HG03159 (cell line): ENCODE data around the gene ING5.
A peak's percentile ranks its signal among the peaks of the same experiment; 100 is the strongest.
"Not testable (repeated sequence)": the region's sequence is repeated elsewhere in the genome, so short reads cannot be mapped to it uniquely, and the experiment has no call there.

Experiments used
- ATAC-seq: cut with Tn5 transposase; IDR thresholded peaks from one replicate; pipeline ENCODE4 v1.9.1; 2021; ENCODE audit warnings: mild to moderate bottlenecking, moderate library complexity; ENCODE audit not compliant: unreplicated experiment

ING5 gene

GRCh38 chr2:241701399-241702154 lies at the start of gene ING5:
Gene ING5 (plus strand): TSS chr2:241702039. CDS start chr2:241702066, 27 bp downstream.
- ATAC-seq: peak; percentile 62

GRCh38 chr2:241652142-241652541 lies 49.7 kb upstream of the ING5 start:
- no peak for ATAC-seq

GRCh38 chr2:241652722-241653121 lies 49.1 kb upstream of the ING5 start:
- ATAC-seq: no peak

DNA sequence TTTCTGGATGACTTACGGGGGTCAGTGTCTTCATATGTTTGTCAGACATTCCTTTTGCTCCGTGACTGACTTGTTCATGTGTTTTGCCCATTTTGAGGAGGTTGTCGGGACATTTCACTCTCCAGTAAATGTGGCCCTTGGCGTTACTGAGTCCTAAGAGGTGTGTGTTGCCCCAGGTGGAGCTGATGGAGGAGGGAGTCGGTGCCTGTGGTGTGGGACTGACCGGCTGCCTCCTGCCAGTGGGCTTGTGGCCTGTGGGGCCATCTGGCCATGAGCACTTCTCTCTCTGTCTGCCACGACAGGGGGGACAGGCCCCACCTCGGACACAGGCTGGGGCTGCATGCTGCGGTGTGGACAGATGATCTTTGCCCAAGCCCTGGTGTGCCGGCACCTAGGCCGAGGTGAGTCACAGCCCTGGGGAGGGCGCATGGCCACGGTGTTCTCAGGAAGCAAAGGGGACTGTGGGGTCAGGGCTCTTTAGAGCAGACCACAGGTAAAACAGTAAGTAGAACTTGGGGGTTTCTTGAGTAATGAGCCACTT lies 48.6 kb upstream of the ING5 start:
- no peak for ATAC-seq

DNA sequence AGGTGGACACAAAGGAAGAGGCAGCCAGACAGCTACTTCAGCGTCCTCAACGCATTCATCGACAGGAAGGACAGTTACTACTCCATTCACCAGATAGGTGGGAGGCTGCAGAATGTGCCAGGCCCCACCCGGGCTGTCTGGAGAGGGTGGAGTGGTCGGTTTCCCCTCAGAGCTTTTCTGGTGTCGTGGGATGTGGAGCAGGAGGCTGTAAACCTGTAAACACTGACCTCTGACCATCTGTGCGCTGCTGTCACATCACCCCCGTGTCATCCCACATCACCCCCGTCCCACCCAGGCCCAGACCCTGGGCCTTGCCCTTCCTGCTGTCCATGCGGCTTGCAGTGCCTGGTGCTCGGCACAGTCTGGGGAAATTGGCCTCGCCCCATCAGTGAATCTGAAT lies 47.3 kb upstream of the ING5 start:
- ATAC-seq: no peak

GRCh38 chr2:241655516-241656189 lies 46.2 kb upstream of the ING5 start:
- no peak for ATAC-seq

DNA sequence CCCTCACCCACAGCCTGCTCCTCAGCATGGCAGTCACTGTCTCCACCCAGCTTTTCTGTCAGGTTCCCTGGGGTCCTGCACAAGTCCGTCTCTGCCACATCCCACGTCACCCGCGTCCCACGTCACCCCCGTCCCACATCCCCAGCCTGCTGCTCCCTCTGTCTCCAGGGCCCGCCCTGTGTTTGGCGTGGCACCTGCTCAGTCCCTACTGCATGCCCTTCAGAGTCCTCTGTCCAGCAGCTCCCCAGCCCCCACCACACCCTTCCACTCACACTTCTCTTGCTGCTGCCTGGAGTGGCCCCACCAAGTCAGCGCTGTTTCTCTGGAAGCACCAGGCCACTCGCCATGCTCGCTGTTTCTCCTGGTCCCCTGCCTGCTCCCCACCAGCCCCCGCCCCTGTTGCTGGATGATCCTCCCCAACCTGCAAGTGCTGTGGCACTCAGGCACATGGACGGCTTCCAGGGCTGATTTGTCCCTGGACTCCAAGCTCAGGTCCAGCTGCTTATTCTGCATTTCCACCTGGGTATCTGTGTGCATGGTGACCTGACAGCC lies 45.6 kb upstream of the ING5 start:
- ATAC-seq: no peak

DNA sequence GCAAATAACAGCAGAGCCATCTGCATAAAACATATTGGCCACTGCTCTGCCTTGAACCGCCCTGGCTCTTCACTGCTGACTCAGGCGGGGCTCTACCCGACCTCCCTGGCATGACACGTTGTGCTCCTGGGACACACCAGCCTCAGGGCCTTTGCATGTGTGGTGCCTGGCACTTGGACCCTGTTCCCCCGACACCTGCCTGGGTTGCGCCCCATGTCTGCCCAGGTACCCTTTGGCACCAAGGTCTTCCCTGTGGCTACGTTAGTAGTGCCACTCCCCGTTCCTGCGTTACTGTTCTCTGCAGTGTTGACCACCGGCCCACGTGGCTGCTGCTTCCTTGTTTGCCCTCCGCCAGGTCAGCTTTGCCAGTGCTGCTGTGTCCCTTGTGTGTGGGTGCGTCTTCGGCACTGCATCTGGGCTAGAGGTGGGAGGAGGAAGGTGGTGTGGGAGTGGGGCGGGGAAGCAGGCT lies 44.0 kb upstream of the ING5 start:
- no peak for ATAC-seq

DNA sequence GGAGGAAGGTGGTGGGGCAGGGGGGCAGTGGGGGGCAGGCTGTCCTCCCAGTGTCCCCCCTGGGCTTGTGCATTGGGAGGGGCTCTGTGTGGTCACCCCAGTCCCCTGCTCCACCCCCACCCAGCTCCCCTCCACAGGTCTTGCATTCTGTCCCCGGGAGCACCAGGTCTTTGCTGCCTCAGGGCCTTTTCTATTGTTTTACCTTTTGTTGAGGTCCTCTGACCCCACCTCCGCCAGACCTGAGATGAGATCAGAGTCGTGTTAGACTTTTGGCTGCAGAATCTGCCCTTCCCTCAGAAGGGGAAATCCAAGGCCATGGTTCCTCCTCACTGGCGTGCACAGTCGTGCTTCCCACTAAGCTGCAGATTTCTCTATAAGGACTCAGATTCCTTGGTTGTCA lies 43.5 kb upstream of the ING5 start:
- no peak for ATAC-seq

DNA sequence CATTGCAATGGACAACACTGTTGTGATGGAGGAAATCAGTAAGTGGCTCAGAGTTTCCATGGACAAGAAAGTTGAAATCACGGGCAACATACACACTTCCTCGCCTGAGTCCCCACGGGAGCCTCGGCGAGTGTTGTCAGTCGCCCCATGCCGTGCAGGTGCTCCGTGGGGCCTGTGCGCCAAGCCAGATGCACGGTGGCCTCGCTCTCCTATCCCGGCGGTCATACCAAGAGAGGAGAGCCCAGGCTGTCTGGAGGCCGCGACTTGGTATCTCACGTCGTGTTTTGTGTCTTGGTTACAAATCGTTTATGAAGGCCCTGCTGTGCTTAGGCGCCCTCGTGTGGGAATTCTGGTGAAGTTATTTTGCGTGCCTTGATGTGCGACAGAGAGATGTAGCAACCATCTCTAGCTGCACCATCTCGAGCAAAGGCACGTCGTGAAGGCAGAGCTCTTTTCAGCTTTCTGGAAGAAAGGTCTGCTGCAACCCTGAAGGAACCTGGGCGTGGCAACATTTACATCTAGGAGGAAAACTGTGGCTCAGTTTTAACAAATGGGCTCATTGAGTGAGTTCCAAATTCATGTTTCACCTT lies 42.6 kb upstream of the ING5 start:
- ATAC-seq: no peak

GRCh38 chr2:241660593-241661213 lies 41.1 kb upstream of the ING5 start:
- no peak for ATAC-seq

DNA sequence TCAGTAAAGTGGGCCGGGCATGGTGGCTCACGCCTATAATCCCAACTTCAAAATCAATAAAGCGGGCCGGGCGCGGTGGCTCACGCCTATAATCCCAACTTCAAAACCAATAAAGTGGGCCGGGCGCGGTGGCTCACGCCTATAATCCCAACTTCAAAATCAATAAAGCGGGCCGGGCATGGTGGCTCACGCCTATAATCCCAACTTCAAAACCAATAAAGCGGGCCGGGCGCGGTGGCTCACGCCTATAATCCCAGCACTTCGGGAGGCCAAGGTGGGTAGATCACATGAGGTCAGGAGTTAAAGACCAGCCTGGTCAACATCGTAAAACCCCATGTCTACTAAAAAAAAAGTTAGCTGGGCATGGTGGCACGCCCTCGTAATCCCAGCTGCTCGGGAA lies 39.1 kb upstream of the ING5 start:
- ATAC-seq: not testable (repeated sequence)

DNA sequence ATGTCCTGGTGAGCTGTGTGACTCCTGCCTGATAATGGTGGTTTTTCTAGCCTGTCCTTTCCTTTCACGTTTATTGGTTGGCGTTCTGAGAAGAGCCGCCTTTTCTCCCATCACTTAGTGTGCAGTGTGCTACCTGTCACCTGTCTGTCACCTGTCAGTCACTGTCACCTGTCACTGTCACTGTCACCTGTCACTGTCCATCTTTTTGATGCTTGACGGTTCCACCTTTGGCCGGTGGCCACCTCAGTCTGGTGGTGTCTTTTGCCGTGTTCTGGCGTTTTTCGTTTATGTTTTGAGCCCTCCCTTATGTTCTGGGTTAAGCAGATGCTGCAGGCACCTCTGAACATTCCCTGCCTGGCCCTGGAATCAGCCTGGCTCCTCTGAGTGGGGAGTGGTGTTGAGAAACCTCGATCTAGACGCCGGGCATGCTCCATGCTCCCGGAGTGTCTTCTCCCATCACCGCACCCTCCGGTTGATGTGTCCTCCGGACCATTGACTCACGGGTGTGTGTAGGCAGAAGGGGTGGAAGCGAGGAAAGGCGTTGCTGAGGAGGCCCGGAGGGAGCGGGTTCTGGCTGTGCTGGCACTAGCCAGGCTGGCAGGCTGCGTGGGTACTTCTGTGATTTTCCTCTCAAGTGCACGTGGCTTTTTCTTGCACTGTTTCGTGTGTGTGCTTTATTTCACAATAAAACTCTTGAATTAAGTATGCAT lies 36.0 kb upstream of the ING5 start:
- ATAC-seq: no peak

DNA sequence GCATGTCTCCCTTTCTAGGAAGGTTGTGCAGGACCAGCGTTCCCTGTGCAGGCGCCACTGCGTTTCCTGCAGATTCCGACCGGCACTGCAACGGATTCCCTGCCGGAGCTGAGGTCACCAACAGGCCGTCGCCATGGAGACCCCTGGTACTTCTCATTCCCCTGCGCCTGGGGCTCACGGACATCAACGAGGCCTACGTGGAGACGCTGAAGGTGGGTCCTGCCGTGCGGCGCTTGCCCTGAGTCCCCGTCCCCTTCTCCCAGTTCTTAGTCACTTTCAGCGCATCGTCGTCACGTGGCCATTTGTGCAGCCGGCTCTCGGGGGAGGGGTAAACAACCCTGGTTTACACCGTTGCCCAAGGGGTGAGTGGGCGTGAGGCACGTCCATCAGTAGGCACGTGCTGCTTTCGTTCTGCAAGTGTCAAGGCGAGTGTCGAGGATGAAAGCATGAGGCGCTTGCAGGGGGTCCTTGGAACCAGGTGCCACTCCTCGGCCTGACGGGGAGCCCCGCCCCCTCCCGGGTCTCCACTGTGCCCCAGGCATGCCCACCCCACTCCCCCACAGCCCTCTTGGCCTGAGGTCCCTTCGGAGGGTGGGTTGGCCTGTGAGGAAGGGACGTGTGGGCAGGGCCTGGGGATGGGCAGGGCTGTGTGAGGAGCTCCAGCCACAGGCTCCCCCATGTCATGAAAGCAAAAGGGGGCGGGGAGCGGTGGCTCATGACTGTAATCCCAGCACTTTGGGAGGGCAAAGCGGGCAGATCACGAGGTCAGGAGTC lies 35.0 kb upstream of the ING5 start:
- ATAC-seq: no peak

GRCh38 chr2:241668354-241668753 lies 33.5 kb upstream of the ING5 start:
- ATAC-seq: no peak

GRCh38 chr2:241668839-241669238 lies 33.0 kb upstream of the ING5 start:
- ATAC-seq: no peak

DNA sequence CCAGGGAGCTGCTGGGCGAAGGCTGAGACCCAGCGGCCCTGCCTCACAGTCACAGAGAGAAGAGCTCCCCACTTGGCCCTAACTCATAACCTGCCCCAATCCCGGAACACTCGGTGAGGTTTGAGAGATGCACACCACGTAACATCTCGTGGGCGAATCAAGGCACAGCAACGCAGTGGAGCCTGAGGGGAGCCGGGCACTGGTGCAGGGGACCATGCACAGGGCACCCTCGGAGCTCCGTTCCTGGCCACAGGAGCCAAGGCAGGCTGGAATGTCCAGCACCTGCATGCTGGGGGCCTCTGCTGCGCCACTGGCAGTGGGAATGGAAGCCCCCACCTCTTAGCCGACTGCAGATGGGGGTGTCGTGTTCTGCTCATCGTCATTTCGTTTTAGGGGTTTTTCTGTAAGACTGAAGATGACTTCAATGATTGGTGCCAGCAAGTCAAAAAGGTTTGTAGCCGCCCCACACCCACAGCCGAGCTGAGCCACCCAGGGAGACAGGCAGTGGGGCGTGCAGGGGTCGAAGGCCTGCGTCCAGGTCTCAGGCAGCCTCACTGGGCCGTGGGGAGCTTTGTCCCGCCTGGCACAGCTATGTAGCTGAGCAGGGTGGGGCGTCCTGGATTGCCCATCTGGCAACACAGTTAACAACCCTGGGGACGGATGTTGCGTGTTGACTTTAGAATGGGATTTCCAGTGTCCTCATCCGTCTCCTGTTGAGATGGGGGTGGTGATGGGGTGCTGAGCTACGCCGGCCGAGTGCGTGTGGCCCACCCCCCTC lies 31.3 kb upstream of the ING5 start:
- ATAC-seq: no peak

DNA sequence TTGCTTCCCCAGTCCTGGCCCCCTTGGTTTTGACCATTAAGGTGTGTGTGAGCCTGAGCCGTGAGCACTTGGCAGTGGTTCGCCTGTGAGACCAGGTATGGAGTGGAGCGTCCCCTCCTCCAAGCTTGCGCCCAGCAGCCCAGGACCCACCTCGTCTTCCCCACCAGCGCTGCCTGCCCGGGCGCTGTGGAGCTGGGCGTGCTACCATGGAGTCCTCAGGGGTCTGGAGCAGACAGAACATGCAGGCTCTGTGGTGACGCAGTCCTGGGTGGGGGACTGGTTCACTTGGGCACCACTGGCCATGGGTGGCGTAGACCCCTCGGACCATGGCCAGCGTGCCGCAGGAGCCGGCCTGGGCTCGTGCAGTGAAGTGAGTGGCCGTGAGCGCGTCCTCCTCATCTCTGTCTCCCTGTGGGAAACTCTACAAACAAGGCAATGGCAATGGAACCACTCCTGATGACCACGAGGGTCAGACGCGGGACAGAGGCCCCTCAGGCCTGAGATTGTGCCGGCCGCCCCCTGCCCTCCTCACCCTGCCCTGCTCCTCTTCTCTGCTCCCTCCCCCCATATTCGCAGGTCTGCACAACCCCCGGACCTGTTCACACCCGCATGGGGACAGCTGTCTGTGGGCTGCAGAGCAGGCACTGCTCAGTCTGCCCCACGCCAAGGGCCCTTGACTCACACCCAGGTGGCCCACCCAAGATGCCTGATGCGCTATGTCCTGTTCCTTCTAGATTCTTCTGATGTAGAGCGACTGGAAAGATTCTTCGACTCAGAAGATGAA lies 30.2 kb upstream of the ING5 start:
- ATAC-seq: no peak
